ENCODE measurements around the gene ZNF654. TPM values are rescaled to one million over a fixed set of nuclear protein-coding genes. Genes with fewer than 3 reads are reported as not detected.

Gene ZNF654
- total and polyA plus RNA-seq, 2 of the 13 experiments (the other 11 are each of a cell fraction or from before 2014, with no cell fraction given), result 1.8 to 4.1 TPM

DNA sequence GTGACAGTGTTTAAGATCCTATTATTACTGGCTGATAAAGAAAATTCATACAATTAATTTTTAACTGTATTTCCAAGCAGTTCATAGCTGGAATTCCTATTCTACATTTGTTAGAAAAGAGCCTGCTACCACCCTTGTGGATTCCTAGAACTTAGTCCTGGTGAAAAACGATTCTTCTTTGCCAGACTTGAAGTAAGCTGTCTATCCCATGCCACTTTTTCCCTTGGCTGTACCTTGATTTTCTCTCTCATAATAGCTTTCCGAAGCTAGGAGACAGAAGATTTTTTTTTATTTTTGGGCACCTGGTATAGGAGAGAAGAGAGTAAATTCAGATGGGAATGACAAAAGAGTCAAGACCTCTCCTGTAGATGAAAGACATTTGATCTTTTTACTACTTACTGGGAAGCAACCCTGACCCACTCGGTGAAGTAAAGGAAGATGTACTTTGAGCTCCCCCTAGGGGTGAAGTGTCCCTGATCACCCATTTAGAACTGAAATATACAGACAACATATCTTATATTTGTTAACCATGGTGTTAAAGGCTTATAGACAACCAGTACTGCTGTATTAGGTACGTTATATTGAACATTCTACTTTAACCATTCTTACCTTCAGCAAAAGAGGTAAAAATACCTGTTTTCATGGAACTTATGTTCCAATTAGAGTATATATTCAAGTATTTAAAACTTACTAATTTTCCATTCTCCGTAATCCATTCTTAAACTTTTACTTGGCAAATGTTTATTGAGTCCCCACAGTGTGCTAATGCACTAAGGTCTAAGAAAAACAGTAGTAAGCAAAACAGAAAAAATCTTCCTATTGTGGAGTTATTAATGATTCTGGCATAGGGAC lies 54.5 kb downstream of the ZNF654 start:
- no peak overlapping the region for H2AFZ ChIP-seq (ENCODE audit: low read length)
- no peak overlapping the region for H3K4me3 ChIP-seq (replicated peaks in 1 of 3; ENCODE audit: insufficient read depth in 1 of 3, low read depth in 2 of 3, low read length in 3 of 3)
- TF ChIP-seq, protein P1, sequence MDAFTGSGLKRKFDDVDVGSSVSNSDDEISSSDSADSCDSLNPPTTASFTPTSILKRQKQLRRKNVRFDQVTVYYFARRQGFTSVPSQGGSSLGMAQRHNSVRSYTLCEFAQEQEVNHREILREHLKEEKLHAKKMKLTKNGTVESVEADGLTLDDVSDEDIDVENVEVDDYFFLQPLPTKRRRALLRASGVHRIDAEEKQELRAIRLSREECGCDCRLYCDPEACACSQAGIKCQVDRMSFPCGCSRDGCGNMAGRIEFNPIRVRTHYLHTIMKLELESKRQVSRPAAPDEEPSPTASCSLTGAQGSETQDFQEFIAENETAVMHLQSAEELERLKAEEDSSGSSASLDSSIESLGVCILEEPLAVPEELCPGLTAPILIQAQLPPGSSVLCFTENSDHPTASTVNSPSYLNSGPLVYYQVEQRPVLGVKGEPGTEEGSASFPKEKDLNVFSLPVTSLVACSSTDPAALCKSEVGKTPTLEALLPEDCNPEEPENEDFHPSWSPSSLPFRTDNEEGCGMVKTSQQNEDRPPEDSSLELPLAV (CRISPR knock-in tag; conservative IDR thresholded peaks at IDR 0.05; ENCODE audit: low read depth), result no peak
- TF ChIP-seq MEF2D (CRISPR knock-in tag; IDR thresholded peaks at IDR 0.05) (no peak), STAG1 (CRISPR knock-in tag; IDR thresholded peaks at IDR 0.05) (peak; percentile 58), ZMYM2 (CRISPR knock-in tag; IDR thresholded peaks at IDR 0.05) (no peak)
- TF ChIP-seq, protein P2, sequence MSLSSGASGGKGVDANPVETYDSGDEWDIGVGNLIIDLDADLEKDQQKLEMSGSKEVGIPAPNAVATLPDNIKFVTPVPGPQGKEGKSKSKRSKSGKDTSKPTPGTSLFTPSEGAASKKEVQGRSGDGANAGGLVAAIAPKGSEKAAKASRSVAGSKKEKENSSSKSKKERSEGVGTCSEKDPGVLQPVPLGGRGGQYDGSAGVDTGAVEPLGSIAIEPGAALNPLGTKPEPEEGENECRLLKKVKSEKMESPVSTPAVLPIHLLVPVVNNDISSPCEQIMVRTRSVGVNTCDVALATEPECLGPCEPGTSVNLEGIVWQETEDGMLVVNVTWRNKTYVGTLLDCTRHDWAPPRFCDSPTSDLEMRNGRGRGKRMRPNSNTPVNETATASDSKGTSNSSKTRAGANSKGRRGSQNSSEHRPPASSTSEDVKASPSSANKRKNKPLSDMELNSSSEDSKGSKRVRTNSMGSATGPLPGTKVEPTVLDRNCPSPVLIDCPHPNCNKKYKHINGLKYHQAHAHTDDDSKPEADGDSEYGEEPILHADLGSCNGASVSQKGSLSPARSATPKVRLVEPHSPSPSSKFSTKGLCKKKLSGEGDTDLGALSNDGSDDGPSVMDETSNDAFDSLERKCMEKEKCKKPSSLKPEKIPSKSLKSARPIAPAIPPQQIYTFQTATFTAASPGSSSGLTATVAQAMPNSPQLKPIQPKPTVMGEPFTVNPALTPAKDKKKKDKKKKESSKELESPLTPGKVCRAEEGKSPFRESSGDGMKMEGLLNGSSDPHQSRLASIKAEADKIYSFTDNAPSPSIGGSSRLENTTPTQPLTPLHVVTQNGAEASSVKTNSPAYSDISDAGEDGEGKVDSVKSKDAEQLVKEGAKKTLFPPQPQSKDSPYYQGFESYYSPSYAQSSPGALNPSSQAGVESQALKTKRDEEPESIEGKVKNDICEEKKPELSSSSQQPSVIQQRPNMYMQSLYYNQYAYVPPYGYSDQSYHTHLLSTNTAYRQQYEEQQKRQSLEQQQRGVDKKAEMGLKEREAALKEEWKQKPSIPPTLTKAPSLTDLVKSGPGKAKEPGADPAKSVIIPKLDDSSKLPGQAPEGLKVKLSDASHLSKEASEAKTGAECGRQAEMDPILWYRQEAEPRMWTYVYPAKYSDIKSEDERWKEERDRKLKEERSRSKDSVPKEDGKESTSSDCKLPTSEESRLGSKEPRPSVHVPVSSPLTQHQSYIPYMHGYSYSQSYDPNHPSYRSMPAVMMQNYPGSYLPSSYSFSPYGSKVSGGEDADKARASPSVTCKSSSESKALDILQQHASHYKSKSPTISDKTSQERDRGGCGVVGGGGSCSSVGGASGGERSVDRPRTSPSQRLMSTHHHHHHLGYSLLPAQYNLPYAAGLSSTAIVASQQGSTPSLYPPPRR (CRISPR knock-in tag; IDR thresholded peaks at IDR 0.05; ENCODE audit: borderline replicate concordance), result no peak
- TF ChIP-seq, protein P3, sequence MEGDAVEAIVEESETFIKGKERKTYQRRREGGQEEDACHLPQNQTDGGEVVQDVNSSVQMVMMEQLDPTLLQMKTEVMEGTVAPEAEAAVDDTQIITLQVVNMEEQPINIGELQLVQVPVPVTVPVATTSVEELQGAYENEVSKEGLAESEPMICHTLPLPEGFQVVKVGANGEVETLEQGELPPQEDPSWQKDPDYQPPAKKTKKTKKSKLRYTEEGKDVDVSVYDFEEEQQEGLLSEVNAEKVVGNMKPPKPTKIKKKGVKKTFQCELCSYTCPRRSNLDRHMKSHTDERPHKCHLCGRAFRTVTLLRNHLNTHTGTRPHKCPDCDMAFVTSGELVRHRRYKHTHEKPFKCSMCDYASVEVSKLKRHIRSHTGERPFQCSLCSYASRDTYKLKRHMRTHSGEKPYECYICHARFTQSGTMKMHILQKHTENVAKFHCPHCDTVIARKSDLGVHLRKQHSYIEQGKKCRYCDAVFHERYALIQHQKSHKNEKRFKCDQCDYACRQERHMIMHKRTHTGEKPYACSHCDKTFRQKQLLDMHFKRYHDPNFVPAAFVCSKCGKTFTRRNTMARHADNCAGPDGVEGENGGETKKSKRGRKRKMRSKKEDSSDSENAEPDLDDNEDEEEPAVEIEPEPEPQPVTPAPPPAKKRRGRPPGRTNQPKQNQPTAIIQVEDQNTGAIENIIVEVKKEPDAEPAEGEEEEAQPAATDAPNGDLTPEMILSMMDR (CRISPR knock-in tag; IDR thresholded peaks at IDR 0.05), result peak; percentile 66
- no peak overlapping the region for H3K27ac ChIP-seq (ENCODE audit: extremely low read length, insufficient read depth, low read length)
- ChIA-PET CTCF (ENCODE audit: low intra/inter-chr PET ratio, low total read pairs) (interaction anchor here (1.1 to 1.9 kb wide), 3 partner anchors 110 to 815 kb away, joined by 3 to 10 read pairs (median 4); no protein-coding TSS in a partner anchor), POLR2A (interaction anchor here (1.5 kb wide), 1 partner anchor 55 kb away, joined by 3 read pairs; no protein-coding TSS in a partner anchor)
- no peaks in the 10 kb centered on the region for H3K9me3 ChIP-seq (ENCODE audit: low read length)
- BruUV-seq (replicated peaks), result no TSS peak
- no peaks in the 10 kb centered on the region for H3K4me1 ChIP-seq (ENCODE audit: insufficient read depth, low read length)
- H4K20me1 ChIP-seq (ENCODE audit: insufficient read depth, low read length), result no peaks in the 10 kb centered on the region
- no peak overlapping the region for H3K4me2 ChIP-seq (ENCODE audit: low read depth, low read length)
- ATAC-seq, result peak; percentile 96
- DNase-seq (ENCODE audit: low spot score), result peak; percentile 60
- in situ Hi-C loops (cut with HindIII; ENCODE audit: extremely low pct_ligation_motif_present, low pct_unique_long_range_greater_than_20kb), result loop anchor here (10.0 kb wide), 1 partner anchor 349 kb away; no protein-coding TSS in a partner anchor
- 55% methylated on average over 5 of the region's 5 CpGs for WGBS (ENCODE audit: low lambda C conversion rate)
- FAIRE-seq, result peak; percentile 64
- no peak overlapping the region for H3K9ac ChIP-seq (ENCODE audit: insufficient read depth, low read depth, low read length)
- peaks cover 0 to 11% of the 10 kb centered on the region in 2 experiments; a peak in 1 of 5 replicates for H3K36me3 ChIP-seq (replicated peaks in 1 of 2; ENCODE audit: control insufficient read depth in 1 of 2, insufficient read depth in 2 of 2, low read length in 2 of 2)
- no peaks in the 10 kb centered on the region for H3K79me2 ChIP-seq (ENCODE audit: insufficient read depth, low read length)
- intact Hi-C loops (cut with micrococcal nuclease; ENCODE audit: unreplicated experiment), result loop anchor here (1.0 to 2.0 kb wide), 4 partner anchors 110 to 763 kb away; no protein-coding TSS in a partner anchor
- no peaks in the 10 kb centered on the region for H3K27me3 ChIP-seq (ENCODE audit: control insufficient read depth in 1 of 2, insufficient read depth in 2 of 2, low read length in 2 of 2)

Data from HepG2 (cell line).